Naive thymus-derived CD4-positive, alpha-beta T cell (primary cell): Measurements from ENCODE around the gene SP4. TPM values are rescaled to one million over a fixed set of nuclear protein-coding genes. Genes with fewer than 3 reads are reported as not detected.

Experiments used
- ATAC-seq: fragments of 150-1000 bp; cut with Tn5 transposase; 2 replicates; pipeline ENCODE4 v1.10.0; 2021; ENCODE audit warnings: mild to moderate bottlenecking, moderate library complexity
- CTCF ChIA-PET: fragments of 350-600 bp; sonication (Branson Sonifier 250); formaldehyde crosslinking; loops from one replicate; lab custom pipeline; 2021; ENCODE audit warnings: antibody characterized with exemption; lab: Charles Lee
- POLR2A ChIA-PET: fragments of 350-600 bp; sonication (Branson Sonifier 250); formaldehyde crosslinking; loops from one replicate; lab custom pipeline; 2021; ENCODE audit warnings: antibody characterized with exemption, inconsistent platforms; lab: Charles Lee
- DNase-seq, 9 donors: peaks; one replicate each; pipeline versions ENCODE4 v3.0.0 to v3.0.0-alpha.2; 2020 to 2022; ENCODE audit warnings: mixed read lengths in 1 of 9
- H3K27ac ChIP-seq: one replicate; pipeline ENCODE4 v1.7.0; 2013; ENCODE audit warnings: mild to moderate bottlenecking, low read depth, low read length, moderate library complexity
- H3K27me3 ChIP-seq, 2 donors: one replicate each; pipeline ENCODE4 v1.7.0; 2013; ENCODE audit warnings: low read length in 2 of 2, mild to moderate bottlenecking in 2 of 2, moderate library complexity in 2 of 2; ENCODE audit not compliant: control insufficient read depth in 2 of 2, insufficient read depth in 2 of 2
- H3K36me3 ChIP-seq, 3 experiments: 1 replicate in 2 of 3; 2 replicates in 1 of 3; pipeline ENCODE4 v1.7.0; 2013; ENCODE audit warnings: low read length in 3 of 3, mild to moderate bottlenecking in 3 of 3, moderate library complexity in 1 of 3; ENCODE audit not compliant: insufficient read depth in 3 of 3, control insufficient read depth in 2 of 3
- H3K4me1 ChIP-seq, 2 donors: one replicate each; pipeline ENCODE4 v1.7.0; 2013; ENCODE audit warnings: low read length in 2 of 2, mild to moderate bottlenecking in 2 of 2, moderate library complexity in 1 of 2; ENCODE audit not compliant: control insufficient read depth in 2 of 2, insufficient read depth in 2 of 2
- H3K4me3 ChIP-seq: 2 replicates; pipeline ENCODE4 v1.7.0; 2013; ENCODE audit warnings: mild to moderate bottlenecking, low read length
- H3K9me3 ChIP-seq, 3 experiments: 1 replicate in 2 of 3; 2 replicates in 1 of 3; pipeline ENCODE4 v1.7.0; 2013; ENCODE audit warnings: low read length in 3 of 3; ENCODE audit not compliant: control insufficient read depth in 2 of 3
- H3K27ac Mint-ChIP-seq, 9 donors: one replicate each; pipeline ENCODE4 v1.8.0; 2020 to 2022; ENCODE audit warnings: mixed read lengths in 9 of 9, mild to moderate bottlenecking in 8 of 9, moderate library complexity in 5 of 9, inconsistent platforms in 2 of 9
- H3K27me3 Mint-ChIP-seq, 5 donors: one replicate each; pipeline ENCODE4 v1.8.0; 2021 to 2022; ENCODE audit warnings: mixed read lengths in 5 of 5, mild to moderate bottlenecking in 1 of 5
- H3K36me3 Mint-ChIP-seq, 5 donors: one replicate each; pipeline ENCODE4 v1.8.0; 2020 to 2022; ENCODE audit warnings: mixed read lengths in 5 of 5, mild to moderate bottlenecking in 3 of 5, inconsistent platforms in 1 of 5
- H3K4me1 Mint-ChIP-seq, 7 donors: one replicate each; pipeline ENCODE4 v1.8.0; 2020 to 2022; ENCODE audit warnings: mixed read lengths in 7 of 7, mild to moderate bottlenecking in 3 of 7, inconsistent platforms in 1 of 7
- H3K4me3 Mint-ChIP-seq, 10 donors: one replicate each; pipeline ENCODE4 v1.8.0; 2020 to 2022; ENCODE audit warnings: mild to moderate bottlenecking in 10 of 10, mixed read lengths in 10 of 10, moderate library complexity in 6 of 10, inconsistent platforms in 2 of 10
- H3K9me3 Mint-ChIP-seq, 11 donors: one replicate each; pipeline ENCODE4 v1.8.0; 2020 to 2022; ENCODE audit warnings: mixed read lengths in 11 of 11, mild to moderate bottlenecking in 4 of 11, inconsistent platforms in 1 of 11, moderate library complexity in 1 of 11
- intact Hi-C, 2 donors: fragments of 100-400 bp; cut with micrococcal nuclease; formaldehyde crosslinking; loops; one replicate each; pipeline ENCODE4 v1.15.1; 2023
- polyA plus RNA-seq, 2 donors: library from polyadenylated mRNA; unstranded; fragments of 300-500 nt; fragmentation: Illumina TruSeq; gene quantifications; one replicate each; pipeline ENCODE4 v1.2.3, GENCODE V29; 2021
- total RNA-seq, 6 experiments: library from RNA in 5 of 6; stranded (reverse) in 5 of 6; gene quantifications; 1 replicate in 5 of 6; 2 replicates in 1 of 6; pipeline ENCODE4 v1.2.3 and lab custom pipeline; 2021 to 2026

Gene SP4
- total and polyA plus RNA-seq, 7 experiments from 2014 or later = 13.6 to 48.5 (median 43.4) TPM

DNA sequence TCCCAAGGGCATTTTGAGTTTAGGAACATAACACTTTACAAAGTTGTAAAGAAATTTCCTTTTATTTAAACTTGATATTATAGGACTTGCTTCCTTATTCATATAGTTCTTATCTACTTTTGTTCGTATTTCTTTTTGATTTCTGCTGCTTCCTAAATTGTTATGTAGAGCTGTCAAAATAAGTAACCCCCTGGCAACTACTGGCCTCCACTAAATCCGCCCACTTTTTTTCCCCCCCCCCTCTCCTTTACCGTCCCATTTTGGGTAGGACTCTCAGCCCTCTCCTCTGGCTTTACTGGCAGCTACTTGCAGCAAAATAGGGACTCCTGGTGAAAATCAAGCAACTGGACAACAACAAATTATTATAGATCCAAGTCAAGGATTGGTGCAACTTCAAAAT, 1.1 kb downstream of the SP4 start:
- peak overlapping the region; percentile 92 to 100 (median 98) for H3K4me3 Mint-ChIP-seq
- ATAC-seq (no peak), DNase-seq (peak in 1 of 9 donors; percentile 9)
- no peaks in the 10 kb centered on the region for H3K27me3 ChIP-seq
- H3K9me3 ChIP-seq = no peaks in the 10 kb centered on the region
- H3K36me3 Mint-ChIP-seq = peaks cover 4 to 39% (median 20%) of the 10 kb centered on the region in 5 donors
- peak overlapping the region; percentile 75 for H3K4me3 ChIP-seq
- ChIA-PET POLR2A (interaction anchor here (0.6 to 1.9 kb wide), 4 partner anchors 11 to 1860 kb away, joined by 3 to 6 read pairs (median 4); no protein-coding TSS in a partner anchor), CTCF (no interaction called here)
- peaks cover 0 to 9% (median 8%) of the 10 kb centered on the region in 3 experiments for H3K36me3 ChIP-seq
- H3K4me1 ChIP-seq = peaks cover 41 to 53% of the 10 kb centered on the region in 2 donors
- no peaks in the 10 kb centered on the region for H3K9me3 Mint-ChIP-seq
- peak overlapping the region; percentile 99 for H3K27ac ChIP-seq
- H3K4me1 Mint-ChIP-seq = peaks cover 36 to 69% (median 65%) of the 10 kb centered on the region in 7 donors
- peak overlapping the region; percentile 53 to 99 (median 97) for H3K27ac Mint-ChIP-seq
- intact Hi-C loops = loop anchor here (2.0 to 10.0 kb wide), 8 partner anchors 92 to 1870 kb away; partner anchors contain the start of genes DNAH11 (in 1 of the 2), MALSU1 (in 1 of the 2) and NUP42 (in 1 of the 2)
- no peaks in the 10 kb centered on the region for H3K27me3 Mint-ChIP-seq

DNA sequence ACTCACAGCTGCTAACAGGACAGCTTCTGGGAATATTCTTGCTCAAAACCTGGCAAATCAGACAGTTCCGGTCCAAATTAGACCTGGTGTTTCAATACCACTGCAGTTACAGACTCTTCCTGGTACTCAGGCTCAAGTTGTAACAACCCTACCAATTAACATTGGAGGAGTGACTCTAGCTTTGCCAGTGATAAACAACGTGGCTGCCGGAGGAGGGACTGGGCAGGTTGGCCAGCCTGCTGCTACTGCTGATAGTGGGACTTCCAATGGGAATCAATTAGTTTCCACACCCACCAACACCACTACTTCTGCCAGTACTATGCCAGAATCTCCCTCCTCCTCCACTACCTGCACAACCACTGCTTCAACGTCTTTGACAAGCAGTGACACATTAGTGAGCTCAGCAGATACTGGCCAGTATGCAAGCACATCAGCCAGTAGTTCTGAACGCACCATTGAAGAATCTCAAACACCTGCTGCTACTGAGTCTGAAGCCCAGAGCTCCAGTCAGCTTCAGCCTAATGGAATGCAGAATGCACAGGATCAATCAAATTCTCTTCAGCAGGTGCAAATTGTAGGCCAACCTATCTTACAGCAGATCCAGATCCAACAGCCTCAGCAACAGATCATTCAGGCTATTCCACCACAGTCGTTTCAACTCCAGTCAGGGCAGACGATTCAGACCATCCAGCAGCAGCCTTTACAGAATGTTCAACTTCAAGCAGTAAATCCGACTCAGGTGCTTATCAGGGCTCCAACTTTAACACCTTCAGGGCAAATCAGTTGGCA, 2.1 kb downstream of the SP4 start:
- ATAC-seq (no peak), DNase-seq (peak in 2 of 9 donors; percentile 5 to 8)
- Mint-ChIP-seq H3K4me3 (peak overlapping the region; percentile 92 to 100 (median 98)), H3K27me3 (no peaks in the 10 kb centered on the region), H3K4me1 (peaks cover 39 to 78% (median 74%) of the 10 kb centered on the region in 7 donors), H3K27ac (peak overlapping the region in 7 of 9 donors; percentile 26 to 99 (median 98)), H3K36me3 (peaks cover 4 to 47% (median 24%) of the 10 kb centered on the region in 5 donors), H3K9me3 (no peaks in the 10 kb centered on the region)
- no peaks in the 10 kb centered on the region for H3K27me3 ChIP-seq
- H3K27ac ChIP-seq = no peak overlapping the region
- CTCF ChIA-PET = no interaction called here
- H3K9me3 ChIP-seq = no peaks in the 10 kb centered on the region
- POLR2A ChIA-PET = interaction anchor here (0.7 to 1.9 kb wide), 5 partner anchors 10 to 91 kb away, joined by 3 to 6 read pairs (median 3); no protein-coding TSS in a partner anchor
- intact Hi-C loops = loop anchor here (2.0 to 10.0 kb wide), 9 partner anchors 21 to 1869 kb away; partner anchors contain the start of genes DNAH11 (in 1 of the 2), MALSU1 (in 1 of the 2) and NUP42 (in 1 of the 2)
- H3K4me1 ChIP-seq = peaks cover 46 to 59% of the 10 kb centered on the region in 2 donors
- H3K36me3 ChIP-seq = peaks cover 0 to 9% (median 8%) of the 10 kb centered on the region in 3 experiments
- peak overlapping the region; percentile 75 for H3K4me3 ChIP-seq

DNA sequence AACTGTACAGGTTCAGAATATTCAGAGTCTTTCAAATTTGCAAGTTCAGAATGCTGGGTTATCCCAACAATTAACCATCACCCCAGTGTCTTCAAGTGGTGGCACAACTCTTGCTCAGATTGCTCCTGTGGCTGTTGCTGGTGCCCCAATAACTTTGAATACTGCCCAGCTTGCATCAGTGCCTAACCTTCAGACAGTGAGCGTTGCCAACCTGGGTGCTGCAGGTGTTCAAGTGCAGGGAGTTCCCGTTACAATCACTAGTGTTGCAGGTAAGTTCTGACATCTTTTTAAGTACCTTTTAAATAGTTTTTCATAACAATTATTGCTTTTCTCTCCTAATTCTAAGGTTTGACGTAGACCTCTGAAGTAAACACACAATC, 2.7 kb downstream of the SP4 start:
- Histone ChIP-seq H3K4me3 (peak overlapping the region; percentile 75), H3K9me3 (no peaks in the 10 kb centered on the region), H3K27ac (no peak overlapping the region), H3K36me3 (peaks cover 0 to 9% (median 8%) of the 10 kb centered on the region in 3 experiments), H3K4me1 (peaks cover 46 to 59% of the 10 kb centered on the region in 2 donors), H3K27me3 (no peaks in the 10 kb centered on the region)
- peaks cover 42 to 84% (median 80%) of the 10 kb centered on the region in 7 donors for H3K4me1 Mint-ChIP-seq
- peaks cover 4 to 47% (median 24%) of the 10 kb centered on the region in 5 donors for H3K36me3 Mint-ChIP-seq
- DNase-seq = peak in 1 of 9 donors; percentile 10
- H3K27ac Mint-ChIP-seq = peak overlapping the region in 1 of 9 donors; percentile 50
- ChIA-PET POLR2A (interaction anchor here (0.7 to 1.9 kb wide), 3 partner anchors 12 to 39 kb away, joined by 3 to 4 read pairs (median 3); no protein-coding TSS in a partner anchor), CTCF (no interaction called here)
- ATAC-seq = no peak
- peak overlapping the region; percentile 81 to 100 (median 98) for H3K4me3 Mint-ChIP-seq
- no peaks in the 10 kb centered on the region for H3K9me3 Mint-ChIP-seq
- no peaks in the 10 kb centered on the region for H3K27me3 Mint-ChIP-seq
- intact Hi-C loops = loop anchor here in 1 of 2 donors (2.0 kb wide), 1 partner anchor 20 kb away; no protein-coding TSS in a partner anchor

DNA sequence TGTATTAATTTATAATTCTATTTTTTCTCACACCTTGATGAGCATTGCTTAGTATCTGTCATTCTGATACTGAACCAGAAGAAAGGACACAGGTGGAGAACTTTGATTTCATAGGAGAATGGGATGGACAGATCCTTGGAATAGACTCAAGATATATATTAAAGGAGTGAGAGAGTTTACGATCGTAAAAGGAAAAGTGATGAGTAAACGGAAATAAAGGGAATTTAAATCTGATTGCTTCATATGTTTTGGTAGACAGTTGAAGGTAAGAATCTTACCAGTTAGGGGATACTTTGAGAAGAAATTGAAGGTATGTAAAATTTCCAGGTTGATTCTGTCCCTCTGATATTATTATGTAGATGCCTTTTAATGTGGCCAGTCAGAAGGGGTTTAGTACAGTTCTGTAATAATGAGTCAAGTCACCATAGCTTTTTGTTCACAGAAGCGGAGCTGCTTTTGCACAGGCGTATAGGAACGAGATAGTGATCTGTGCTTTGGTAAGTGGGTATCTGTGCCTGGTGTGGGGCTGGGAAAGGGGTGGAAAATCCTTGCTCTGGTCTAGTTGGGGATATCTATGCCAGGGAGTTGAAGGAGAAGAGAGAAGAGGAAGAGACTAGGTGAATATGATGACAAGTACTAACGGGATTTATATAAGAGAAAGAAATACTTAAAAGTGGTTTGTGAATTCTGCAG, 15.4 kb downstream of the SP4 start:
- peak overlapping the region in 4 of 9 donors; percentile 1 to 39 (median 26) for H3K27ac Mint-ChIP-seq
- intact Hi-C loops = no loop called here
- Histone ChIP-seq H3K4me1 (peaks cover 4 to 6% of the 10 kb centered on the region in 2 donors), H3K4me3 (no peak overlapping the region), H3K27ac (no peak overlapping the region), H3K27me3 (no peaks in the 10 kb centered on the region), H3K9me3 (no peaks in the 10 kb centered on the region), H3K36me3 (no peaks in the 10 kb centered on the region)
- DNase-seq (no peak), ATAC-seq (no peak)
- H3K27me3 Mint-ChIP-seq = no peaks in the 10 kb centered on the region
- H3K36me3 Mint-ChIP-seq = peaks cover 14 to 79% (median 58%) of the 10 kb centered on the region in 5 donors
- CTCF ChIA-PET = no interaction called here
- POLR2A ChIA-PET = no interaction called here
- peak overlapping the region in 1 of 10 donors; percentile 45 for H3K4me3 Mint-ChIP-seq
- H3K4me1 Mint-ChIP-seq = peaks cover 46 to 87% (median 85%) of the 10 kb centered on the region in 7 donors
- peaks cover 0 to 3% (median 0%) of the 10 kb centered on the region in 11 donors for H3K9me3 Mint-ChIP-seq

DNA sequence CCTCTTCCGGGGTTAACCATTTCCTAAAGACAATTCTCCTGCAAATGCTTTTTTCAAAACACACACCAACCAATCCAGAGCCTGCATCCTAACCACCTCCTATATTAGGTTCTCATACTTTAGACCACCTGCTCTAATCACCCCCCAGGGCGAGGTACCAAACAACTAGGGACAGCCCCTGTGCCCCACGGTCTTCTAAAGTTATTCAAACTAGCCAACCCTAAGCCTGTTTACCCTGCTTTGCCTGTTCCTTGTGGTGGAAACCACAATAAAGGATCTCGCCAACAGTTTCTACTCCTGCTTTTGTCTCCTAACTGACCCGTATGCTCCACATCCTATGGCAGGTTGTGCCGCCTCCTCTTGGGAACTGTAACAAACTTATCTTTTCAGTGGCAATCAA, 21.1 kb downstream of the SP4 start:
- Mint-ChIP-seq H3K27me3 (no peaks in the 10 kb centered on the region), H3K4me1 (peaks cover 25 to 72% (median 64%) of the 10 kb centered on the region in 7 donors), H3K36me3 (peaks cover 13 to 78% (median 57%) of the 10 kb centered on the region in 5 donors), H3K4me3 (peak overlapping the region in 2 of 10 donors; percentile 19 to 26), H3K9me3 (peaks cover 0 to 23% (median 9%) of the 10 kb centered on the region in 11 donors), H3K27ac (peak overlapping the region in 1 of 9 donors; percentile 9)
- DNase-seq (no peak), ATAC-seq (no peak)
- Histone ChIP-seq H3K4me1 (peaks cover 0 to 6% of the 10 kb centered on the region in 2 donors), H3K27ac (no peak overlapping the region), H3K27me3 (no peaks in the 10 kb centered on the region), H3K4me3 (no peak overlapping the region), H3K9me3 (peaks cover 0 to 4% (median 0%) of the 10 kb centered on the region in 3 experiments), H3K36me3 (peaks cover 0 to 13% (median 1%) of the 10 kb centered on the region in 3 experiments)
- intact Hi-C loops = no loop called here
- POLR2A ChIA-PET = no interaction called here
- CTCF ChIA-PET = no interaction called here

DNA sequence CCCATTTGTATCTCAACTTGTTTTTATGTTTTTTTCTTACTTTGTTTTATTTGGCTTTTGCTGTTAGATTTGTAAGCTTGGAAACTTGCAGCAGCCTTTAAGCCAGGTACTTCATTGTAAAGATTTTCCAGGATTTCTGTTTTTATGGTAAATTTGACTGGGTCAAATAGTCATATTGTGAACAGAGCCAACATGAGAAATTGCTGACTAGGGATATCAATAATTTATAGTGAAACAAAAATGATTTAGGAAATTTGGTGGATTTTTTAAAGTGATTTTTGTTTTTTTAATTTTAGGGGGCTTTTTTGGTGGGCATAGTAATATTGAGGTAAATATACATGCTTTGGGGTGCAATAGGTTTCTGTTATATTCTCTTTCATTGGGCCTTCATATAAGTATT, 22.2 kb downstream of the SP4 start:
- H3K4me3 ChIP-seq = no peak overlapping the region
- Mint-ChIP-seq H3K4me1 (peaks cover 21 to 61% (median 52%) of the 10 kb centered on the region in 7 donors), H3K27ac (no peak overlapping the region), H3K27me3 (no peaks in the 10 kb centered on the region), H3K36me3 (peaks cover 19 to 80% (median 57%) of the 10 kb centered on the region in 5 donors), H3K4me3 (peak overlapping the region in 1 of 10 donors; percentile 22), H3K9me3 (peaks cover 0 to 28% (median 12%) of the 10 kb centered on the region in 11 donors)
- H3K27me3 ChIP-seq = no peaks in the 10 kb centered on the region
- peaks cover 0 to 22% (median 7%) of the 10 kb centered on the region in 3 experiments for H3K36me3 ChIP-seq
- POLR2A ChIA-PET = no interaction called here
- no peak overlapping the region for H3K27ac ChIP-seq
- intact Hi-C loops = loop anchor here in 1 of 2 donors (2.0 kb wide), 1 partner anchor 19 kb away; no protein-coding TSS in a partner anchor
- CTCF ChIA-PET = no interaction called here
- peaks cover 0 to 9% (median 0%) of the 10 kb centered on the region in 3 experiments for H3K9me3 ChIP-seq
- DNase-seq (no peak), ATAC-seq (no peak)
- peaks cover 0 to 6% of the 10 kb centered on the region in 2 donors for H3K4me1 ChIP-seq
